Measurements from ENCODE around the gene PIK3C2A. TPM values are rescaled to one million over a fixed set of nuclear protein-coding genes. Genes with fewer than 3 reads are reported as not detected.

PIK3C2A gene
- total RNA-seq, 1 donor from 2014 or later = 34.1 TPM

GRCh38 chr11:17164361-17165246 lies 43.2 kb downstream of the PIK3C2A start:
- intact Hi-C loops (cut with DNase I) = no loop called here
- no peak for DNase-seq (ENCODE audit: low spot score)

GRCh38 chr11:17163736-17164135 lies 44.0 kb downstream of the PIK3C2A start:
- intact Hi-C loops (cut with DNase I) = no loop called here
- no peak for DNase-seq (ENCODE audit: low spot score)

GRCh38 chr11:17163291-17163690 lies 44.5 kb downstream of the PIK3C2A start:
- intact Hi-C loops (cut with DNase I) = no loop called here

GRCh38 chr11:17162376-17162775 lies 45.4 kb downstream of the PIK3C2A start:
- intact Hi-C loops (cut with DNase I) = no loop called here
- no peak for DNase-seq (ENCODE audit: low spot score)

More at GRCh38 chr11:17163291-17163690, 44.5 kb downstream of the PIK3C2A start:
- DNase-seq (ENCODE audit: low spot score) = no peak

GRCh38 chr11:17161515-17161914 lies 46.3 kb downstream of the PIK3C2A start:
- intact Hi-C loops (cut with DNase I) = no loop called here

GRCh38 chr11:17159441-17159840 lies 48.3 kb downstream of the PIK3C2A start:
- no peak for DNase-seq (ENCODE audit: low spot score)
- intact Hi-C loops (cut with DNase I) = loop anchor here (2.0 kb wide), 1 partner anchor 49 kb away; no protein-coding TSS in a partner anchor

More at GRCh38 chr11:17161515-17161914, 46.3 kb downstream of the PIK3C2A start:
- DNase-seq (ENCODE audit: low spot score) = no peak

Other genes starting within 250 kb of the PIK3C2A start
- gene PLEKHA7, start 193.6 kb downstream of the PIK3C2A start, total RNA-seq = 77.1 TPM
- gene RPS13, start 130.3 kb downstream of the PIK3C2A start, total RNA-seq = 522 TPM
- gene NUCB2, start 68.8 kb upstream of the PIK3C2A start, total RNA-seq = 91.6 TPM
- gene NCR3LG1, start 143.8 kb upstream of the PIK3C2A start, total RNA-seq = 2.0 TPM
- 9.8 TPM for gene KCNJ11, start 180.7 kb upstream of the PIK3C2A start, total RNA-seq

Data from cardiac septum (tissue), 1 donor.